Upper lobe of left lung (tissue), 4 donors: ENCODE measurements around the gene DGCR8.

Experiments
- CTCF ChIP-seq, 6 experiments: fragments of 450-650 bp in 4 of 6; fragments of 200-600 bp in 2 of 6; sonication (generic) in 2 of 6; IDR thresholded peaks; one replicate each; pipeline ENCODE4 v1.5.1; 2016 to 2019; ENCODE audit warnings: antibody characterized with exemption in 6 of 6
- EP300 ChIP-seq, 4 donors: sonication (generic); formaldehyde crosslinking; IDR thresholded peaks; one replicate each; pipeline ENCODE4 v1.5.1; 2017; ENCODE audit warnings: antibody characterized with exemption in 4 of 4, control low read depth in 2 of 4
- POLR2A ChIP-seq, 4 donors: fragments of 450-650 bp; IDR thresholded peaks; one replicate each; pipeline ENCODE4 v1.5.1; 2016 to 2017; ENCODE audit warnings: antibody characterized with exemption in 4 of 4, mild to moderate bottlenecking in 2 of 4
- POLR2AphosphoS5 ChIP-seq, 2 donors: sonication (generic); formaldehyde crosslinking; IDR thresholded peaks; one replicate each; pipeline ENCODE4 v1.5.1; 2017; ENCODE audit warnings: antibody characterized with exemption in 2 of 2

- TF ChIP-seq CTCF (IDR thresholded peaks at IDR 0.05) (no peak), EP300 (IDR thresholded peaks at IDR 0.05) (no peak), POLR2A (IDR thresholded peaks at IDR 0.05) (no peak), POLR2AphosphoS5 (IDR thresholded peaks at IDR 0.05) (no peak)
Observed at GRCh38 chr22:20108757-20109230, 28.8 kb downstream of the DGCR8 start.
